GM21526 (cell line): Measurements from ENCODE around the gene IL5RA.
A peak's percentile ranks its signal among the peaks of the same experiment; 100 is the strongest.

Source experiments
- ATAC-seq: cut with Tn5 transposase; IDR thresholded peaks from one replicate; pipeline ENCODE4 v1.9.1; 2021; ENCODE audit warnings: moderate library complexity; ENCODE audit not compliant: unreplicated experiment, low FRiP score

IL5RA gene

GRCh38 chr3:3069723-3070122 lies 40.5 kb downstream of the IL5RA start:
- no peak for ATAC-seq

DNA sequence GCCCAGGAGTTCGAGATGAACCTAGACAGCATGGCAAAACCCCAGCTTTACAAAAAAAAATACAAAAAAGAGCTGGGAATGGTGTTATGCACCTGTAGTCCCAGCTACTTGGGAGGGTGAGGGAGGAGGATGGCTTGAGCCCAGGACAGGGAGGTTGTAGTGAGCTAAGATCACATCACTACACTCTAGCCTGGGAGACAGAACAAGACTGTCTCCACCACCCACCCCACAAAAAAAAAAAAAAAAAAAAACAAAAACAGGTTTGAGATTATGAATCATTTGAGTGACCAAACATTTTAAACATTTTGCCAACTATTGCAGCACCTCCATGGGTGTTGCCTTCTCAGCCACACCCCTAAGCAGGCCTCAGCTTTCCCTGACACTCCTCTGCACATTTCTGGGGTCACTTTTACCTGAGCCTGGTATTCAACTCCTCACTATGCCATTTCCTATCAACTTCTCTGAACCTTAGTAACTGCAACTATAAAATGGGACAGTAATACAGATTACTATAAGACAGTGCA lies 41.8 kb downstream of the IL5RA start:
- no peak for ATAC-seq

GRCh38 chr3:3066910-3067309 lies 43.3 kb downstream of the IL5RA start:
- ATAC-seq: no peak

DNA sequence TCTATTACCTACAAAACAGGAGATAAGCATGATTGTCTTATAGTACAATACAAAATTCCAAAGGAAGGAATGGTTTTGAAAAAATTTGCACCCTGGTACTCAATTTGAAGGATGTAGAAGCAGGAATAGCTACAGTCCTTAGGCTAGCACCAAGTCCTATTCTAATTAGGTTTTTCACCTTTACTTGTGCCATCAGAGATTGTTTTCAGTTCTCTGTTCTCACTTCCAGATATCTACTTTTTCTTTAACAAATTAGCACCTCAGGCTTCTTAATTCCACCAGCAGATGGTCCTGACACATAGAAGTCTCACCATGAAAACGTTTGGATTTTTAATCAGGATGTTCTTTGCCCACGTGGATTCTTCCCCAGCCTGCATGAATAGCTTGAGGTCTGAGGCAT lies 43.8 kb downstream of the IL5RA start:
- ATAC-seq: peak; percentile 69

- ATAC-seq: no peak
These were observed 44.3 kb downstream of the IL5RA start for GRCh38 chr3:3065876-3066275.

DNA sequence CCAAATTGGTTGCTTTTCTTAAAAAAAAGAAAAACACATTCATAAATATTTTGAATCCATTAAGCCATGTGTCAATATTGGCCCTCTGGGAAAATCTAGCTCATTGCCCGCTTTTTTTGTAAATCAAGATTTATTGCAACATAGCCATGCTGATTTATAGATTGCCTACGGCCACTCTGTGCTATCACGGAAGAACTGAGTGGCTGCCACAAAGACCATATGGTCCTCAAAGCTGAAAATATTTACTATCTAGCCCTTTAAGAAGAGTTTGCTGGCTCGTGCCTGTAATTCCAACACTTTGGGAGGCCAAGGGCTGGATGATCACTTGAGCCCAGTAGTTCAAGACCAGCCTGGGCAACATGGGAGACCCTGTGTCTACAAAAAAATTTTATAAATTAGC lies 45.9 kb downstream of the IL5RA start:
- ATAC-seq: no peak

- ATAC-seq: no peak
These were observed 50.5 kb downstream of the IL5RA start for GRCh38 chr3:3059645-3060044.

GRCh38 chr3:3053974-3054373 lies 56.2 kb downstream of the IL5RA start:
- no peak for ATAC-seq

DNA sequence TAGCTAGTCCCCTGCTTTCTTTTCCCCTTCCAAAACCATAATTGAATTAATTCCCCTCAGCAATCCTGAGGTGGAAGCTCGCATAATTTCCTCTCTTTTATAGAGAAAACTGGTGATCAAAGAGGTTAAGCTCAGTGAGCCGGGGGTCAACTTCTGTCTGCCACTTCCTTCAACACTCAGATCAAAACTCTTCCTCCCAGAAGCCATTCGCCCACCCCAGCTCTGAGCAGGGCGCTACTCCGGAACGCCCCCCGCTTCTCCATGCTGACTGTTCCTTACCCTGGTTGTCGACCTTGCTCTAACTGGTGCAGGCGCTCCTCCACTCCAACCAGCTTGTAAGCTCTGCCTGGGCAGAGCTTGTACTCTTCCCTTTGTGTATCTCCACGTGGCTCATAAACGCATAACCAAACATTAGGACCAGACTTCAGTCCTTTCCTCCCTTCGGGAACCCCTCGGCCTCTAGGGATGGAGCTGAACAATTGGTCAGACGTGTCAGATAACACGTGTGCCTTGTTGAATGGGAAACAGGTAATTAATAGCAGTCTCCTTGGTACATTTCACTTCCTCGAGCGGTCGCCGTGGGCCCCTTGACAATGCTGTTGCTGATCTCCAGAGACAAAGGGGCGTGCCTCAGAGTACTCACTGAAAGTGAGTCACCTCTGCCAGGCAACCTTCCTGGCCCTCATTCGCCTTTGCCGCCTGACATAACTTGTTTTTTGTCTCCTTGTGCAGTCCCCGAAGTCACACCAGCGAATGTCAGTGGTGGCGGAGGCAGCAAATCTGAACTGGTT lies 71.8 kb downstream of the IL5RA start:
- ATAC-seq: peak; percentile 80

- ATAC-seq: no peak
These were observed 73.0 kb downstream of the IL5RA start for GRCh38 chr3:3037156-3037555.

DNA sequence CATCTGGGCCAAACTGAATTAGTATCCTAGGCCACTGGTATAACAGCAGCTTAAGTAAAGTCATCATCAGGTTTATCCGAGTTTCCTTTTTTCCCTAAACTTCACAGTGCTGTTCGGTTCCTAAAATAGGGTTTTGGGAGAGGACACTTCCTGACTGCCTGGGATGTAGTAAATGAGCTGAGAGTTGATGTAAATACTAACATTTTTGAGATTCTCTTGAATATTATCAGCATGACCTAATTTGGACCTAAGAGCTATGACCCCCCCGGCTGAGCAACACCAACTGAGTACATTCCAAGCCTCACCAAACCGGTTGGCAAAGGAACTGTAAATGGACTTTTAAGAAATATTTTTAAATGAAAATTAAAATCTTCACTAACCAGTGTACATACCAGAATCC lies 78.8 kb downstream of the IL5RA start:
- ATAC-seq: no peak

- ATAC-seq: peak; percentile 98
These were observed 82.1 kb downstream of the IL5RA start for GRCh38 chr3:3027976-3028567.

DNA sequence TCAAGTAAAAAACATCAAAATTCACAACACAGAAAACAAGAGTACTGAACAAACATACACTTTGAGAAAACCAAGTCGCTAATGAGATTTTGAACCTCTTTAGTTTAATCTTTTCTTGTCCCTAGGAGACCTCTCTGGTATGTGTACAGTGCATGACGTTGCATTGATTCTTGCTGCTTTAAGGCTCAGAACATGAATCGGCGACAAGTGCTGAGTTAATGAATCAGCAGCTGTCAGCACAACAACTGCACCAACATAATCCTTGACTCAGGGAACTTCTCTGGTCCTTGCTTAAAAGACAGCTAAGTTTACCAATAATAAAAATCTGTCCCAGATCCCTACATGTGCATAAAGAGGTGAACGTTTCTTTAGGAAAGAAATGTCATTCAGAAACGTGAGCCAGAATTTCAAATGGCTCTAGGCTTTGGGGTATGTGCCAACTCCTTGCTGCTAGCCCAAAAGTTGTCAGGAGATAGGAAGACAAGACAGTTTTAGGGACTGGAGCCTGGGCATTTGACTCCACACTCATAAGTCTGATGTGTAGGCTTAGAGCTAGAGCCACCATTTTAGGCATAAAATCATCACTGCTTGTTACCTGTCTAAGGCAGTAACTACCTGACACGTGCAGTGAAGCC lies 86.9 kb downstream of the IL5RA start:
- ATAC-seq: no peak

DNA sequence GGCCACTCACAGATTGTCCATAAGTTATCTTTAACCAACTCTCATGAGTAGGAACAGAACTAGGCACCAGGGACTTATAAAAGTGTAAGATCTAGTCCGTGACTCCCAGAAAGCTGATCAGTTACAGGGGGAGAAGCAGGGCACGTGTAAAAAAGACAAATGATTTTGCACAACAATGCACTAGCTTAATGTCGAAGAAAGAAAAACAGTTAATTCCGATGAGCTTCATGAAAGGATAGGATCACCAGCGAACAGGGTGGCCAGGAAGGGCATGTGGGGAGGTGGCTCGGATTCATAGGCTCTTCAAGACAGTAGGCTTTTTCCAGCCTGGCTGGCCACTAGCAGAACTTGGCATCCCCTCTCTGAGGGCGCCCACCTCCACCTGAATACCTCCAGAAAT lies 90.0 kb downstream of the IL5RA start:
- no peak for ATAC-seq
